GM23248 (cell line): Measurements from ENCODE around the gene PTPRN2.

Experiments used
- EZH2 ChIP-seq: fragments of 200-600 bp; sonication (generic); IDR thresholded peaks from 2 replicates; pipeline ENCODE4 v1.6.1; 2018; ENCODE audit warnings: antibody characterized with exemption, mild to moderate bottlenecking; ENCODE audit not compliant: insufficient read depth, poor library complexity, severe bottlenecking
- EZH2phosphoT487 ChIP-seq: fragments of 200-600 bp; sonication (generic); IDR thresholded peaks from 2 replicates; pipeline ENCODE4 v1.6.1; 2018; ENCODE audit warnings: antibody characterized with exemption, moderate library complexity, mild to moderate bottlenecking, low read depth; ENCODE audit not compliant: insufficient read depth

GRCh38 chr7:157557263-157557662 is 1030.4 kb downstream of the PTPRN2 start:
- no peak for TF ChIP-seq EZH2
- no peak for TF ChIP-seq EZH2phosphoT487
